ENCODE data around the gene TXNDC2.

The TXNDC2 gene

DNA sequence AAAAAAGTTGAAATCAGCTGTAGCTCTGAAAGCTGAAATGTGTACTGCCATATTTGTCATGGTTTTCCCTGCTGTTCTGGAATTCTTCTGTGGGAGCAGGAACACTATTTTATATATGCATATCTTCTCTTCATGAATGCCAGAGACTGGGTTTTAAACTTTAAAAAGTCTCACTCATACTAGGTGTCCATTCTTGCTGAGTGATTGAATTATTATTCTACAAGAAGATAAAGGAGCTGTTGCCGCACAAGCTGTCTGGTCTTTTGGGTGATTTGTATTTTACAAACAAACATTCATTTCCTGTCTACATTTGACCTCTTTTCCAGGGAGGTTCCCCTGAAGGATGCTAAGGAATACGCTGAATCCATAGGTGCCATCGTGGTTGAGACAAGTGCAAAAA, 40.5 kb upstream of the TXNDC2 start:
- Histone ChIP-seq H4K20me1 (ENCODE audit: insufficient read depth, low read length, poor library complexity, severe bottlenecking) (no peaks in the 10 kb centered on the region), H3K79me2 (ENCODE audit: insufficient read depth, low read length) (no peaks in the 10 kb centered on the region), H3K9me2 (replicated peaks; ENCODE audit: low read depth, low read length) (no peaks in the 10 kb centered on the region), H3K9ac (ENCODE audit: low read depth, low read length, poor library complexity, severe bottlenecking) (no peak overlapping the region), H3K4me3 (ENCODE audit: low read length, poor library complexity, severe bottlenecking) (no peak overlapping the region), H3K4me1 (ENCODE audit: insufficient read depth, low read length, poor library complexity, severe bottlenecking) (peaks cover 8% of the 10 kb centered on the region), H3K27me3 (ENCODE audit: insufficient read depth, low read length, poor library complexity, severe bottlenecking) (no peaks in the 10 kb centered on the region), H2AFZ (ENCODE audit: low read length) (no peak overlapping the region), H3K4me2 (ENCODE audit: low read depth, low read length, poor library complexity, severe bottlenecking) (no peak overlapping the region), H3K9me3 (ENCODE audit: insufficient read depth, low read depth, low read length) (no peaks in the 10 kb centered on the region), H3K36me3 (ENCODE audit: insufficient read depth, low read length) (no peaks in the 10 kb centered on the region), H3F3A (ENCODE audit: low read depth) (no peaks in the 10 kb centered on the region)
- no peak for TF ChIP-seq EZH2phosphoT487 (IDR thresholded peaks at IDR 0.05; ENCODE audit: borderline replicate concordance)
- TF ChIP-seq CTCF (conservative IDR thresholded peaks at IDR 0.05; ENCODE audit: low read length): no peak

GRCh38 chr18:9846162-9846925, 39.4 kb upstream of the TXNDC2 start:
- H3K36me3 ChIP-seq (ENCODE audit: insufficient read depth, low read length): no peaks in the 10 kb centered on the region
- H3K9me2 ChIP-seq (replicated peaks; ENCODE audit: low read depth, low read length): no peaks in the 10 kb centered on the region
- no peaks in the 10 kb centered on the region for H3K79me2 ChIP-seq (ENCODE audit: insufficient read depth, low read length)
- H3K27me3 ChIP-seq (ENCODE audit: insufficient read depth, low read length, poor library complexity, severe bottlenecking): no peaks in the 10 kb centered on the region
- H3K4me2 ChIP-seq (ENCODE audit: low read depth, low read length, poor library complexity, severe bottlenecking): no peak overlapping the region
- no peak overlapping the region for H2AFZ ChIP-seq (ENCODE audit: low read length)
- no peaks in the 10 kb centered on the region for H3F3A ChIP-seq (ENCODE audit: low read depth)
- H3K4me1 ChIP-seq (ENCODE audit: insufficient read depth, low read length, poor library complexity, severe bottlenecking): peaks cover 8% of the 10 kb centered on the region
- H3K4me3 ChIP-seq (ENCODE audit: low read length, poor library complexity, severe bottlenecking): no peak overlapping the region
- TF ChIP-seq CTCF (conservative IDR thresholded peaks at IDR 0.05; ENCODE audit: low read length): no peak
- no peak for TF ChIP-seq EZH2phosphoT487 (IDR thresholded peaks at IDR 0.05; ENCODE audit: borderline replicate concordance)
- no peaks in the 10 kb centered on the region for H4K20me1 ChIP-seq (ENCODE audit: insufficient read depth, low read length, poor library complexity, severe bottlenecking)
- no peaks in the 10 kb centered on the region for H3K9me3 ChIP-seq (ENCODE audit: insufficient read depth, low read depth, low read length)
- H3K9ac ChIP-seq (ENCODE audit: low read depth, low read length, poor library complexity, severe bottlenecking): no peak overlapping the region

DNA sequence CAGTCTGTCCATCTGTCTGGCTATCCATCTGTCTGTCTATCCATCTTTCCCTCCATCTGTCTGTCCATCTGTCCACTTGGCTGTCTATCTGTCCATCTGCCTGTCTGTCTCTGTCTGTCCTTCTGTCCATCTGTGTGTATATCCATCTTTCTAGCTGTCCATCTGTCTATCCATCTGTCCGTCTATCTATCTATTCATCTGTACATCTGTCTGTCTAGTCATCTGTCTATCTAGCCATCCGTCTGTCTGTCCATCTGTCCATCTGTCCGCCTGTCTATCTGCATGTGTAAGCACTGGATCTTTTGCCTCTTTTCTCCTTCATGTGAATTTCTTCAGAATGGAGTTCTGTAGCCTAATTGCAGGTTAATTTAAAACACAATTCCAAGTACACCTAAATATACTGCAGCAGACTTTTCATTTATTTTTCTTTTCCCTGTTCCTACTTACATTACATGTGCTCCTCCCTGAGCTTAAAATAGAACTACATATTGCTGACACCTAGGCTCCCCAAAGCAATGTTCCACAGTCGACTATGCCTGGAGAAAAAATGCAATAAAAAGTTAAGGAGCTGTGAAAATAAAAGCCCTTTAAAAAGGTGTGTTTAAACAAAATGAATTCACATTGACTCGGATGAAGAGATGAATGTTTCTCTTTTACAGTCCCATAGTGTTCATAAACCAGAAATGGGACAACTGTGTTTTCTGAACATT, 37.4 kb upstream of the TXNDC2 start:
- H3K79me2 ChIP-seq (ENCODE audit: insufficient read depth, low read length): no peaks in the 10 kb centered on the region
- no peaks in the 10 kb centered on the region for H3K36me3 ChIP-seq (ENCODE audit: insufficient read depth, low read length)
- no peaks in the 10 kb centered on the region for H3K9me3 ChIP-seq (ENCODE audit: insufficient read depth, low read depth, low read length)
- H3K27me3 ChIP-seq (ENCODE audit: insufficient read depth, low read length, poor library complexity, severe bottlenecking): no peaks in the 10 kb centered on the region
- no peaks in the 10 kb centered on the region for H3F3A ChIP-seq (ENCODE audit: low read depth)
- H3K9me2 ChIP-seq (replicated peaks; ENCODE audit: low read depth, low read length): no peaks in the 10 kb centered on the region
- no peaks in the 10 kb centered on the region for H4K20me1 ChIP-seq (ENCODE audit: insufficient read depth, low read length, poor library complexity, severe bottlenecking)
- H3K4me3 ChIP-seq (ENCODE audit: low read length, poor library complexity, severe bottlenecking): no peak overlapping the region
- no peak for TF ChIP-seq CTCF (conservative IDR thresholded peaks at IDR 0.05; ENCODE audit: low read length)
- no peak for TF ChIP-seq EZH2phosphoT487 (IDR thresholded peaks at IDR 0.05; ENCODE audit: borderline replicate concordance)
- H3K4me2 ChIP-seq (ENCODE audit: low read depth, low read length, poor library complexity, severe bottlenecking): no peak overlapping the region
- H3K9ac ChIP-seq (ENCODE audit: low read depth, low read length, poor library complexity, severe bottlenecking): no peak overlapping the region
- peaks cover 8% of the 10 kb centered on the region for H3K4me1 ChIP-seq (ENCODE audit: insufficient read depth, low read length, poor library complexity, severe bottlenecking)
- H2AFZ ChIP-seq (ENCODE audit: low read length): no peak overlapping the region
